ENCODE measurements around the gene CMSS1. TPM values are rescaled to one million over a fixed set of nuclear protein-coding genes. Genes with fewer than 3 reads are reported as not detected.

The CMSS1 gene
- total RNA-seq, 1 experiment from 2014 or later = 41.6 TPM

DNA sequence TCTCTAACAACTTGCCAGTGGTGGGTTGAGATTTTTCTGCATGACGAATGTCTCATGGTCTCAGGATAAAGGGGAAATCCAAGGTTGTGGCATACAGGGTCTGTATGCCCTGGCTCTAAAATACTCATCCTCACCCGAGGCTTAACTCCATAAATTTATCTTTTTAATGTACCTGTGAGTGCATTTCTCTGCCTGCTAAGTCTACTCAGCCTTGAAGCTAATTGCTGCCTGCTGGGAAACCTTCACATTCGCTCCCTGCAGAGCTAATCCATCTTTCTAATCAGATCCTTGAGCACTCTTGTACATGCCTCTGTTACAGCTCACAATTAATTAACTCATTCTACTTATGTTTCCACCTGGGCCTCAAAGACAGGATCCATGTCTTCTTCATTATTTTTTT, 93.8 kb downstream of the CMSS1 start:
- Histone ChIP-seq H3K9me2 (replicated peaks; ENCODE audit: insufficient read depth, low read length) (no peaks in the 10 kb centered on the region), H3K4me2 (ENCODE audit: low read depth, low read length, poor library complexity, severe bottlenecking) (no peak overlapping the region), H3K4me3 (ENCODE audit: low read length) (no peak overlapping the region), H3K27me3 (ENCODE audit: low read length) (no peaks in the 10 kb centered on the region), H3K4me1 (ENCODE audit: low read length) (no peaks in the 10 kb centered on the region), H3K9me3 (ENCODE audit: low read length) (no peaks in the 10 kb centered on the region), H3K27ac (ENCODE audit: low read length) (no peak overlapping the region), H4K20me1 (ENCODE audit: insufficient read depth, low read depth, low read length) (peaks cover 3% of the 10 kb centered on the region; the same call in 1 of the 2 replicates), H3K79me2 (ENCODE audit: low read length) (peaks cover 17% of the 10 kb centered on the region), H3K9ac (ENCODE audit: low read length) (no peak overlapping the region), H2AFZ (ENCODE audit: low read length) (no peak overlapping the region), H3K36me3 (ENCODE audit: insufficient read depth, low read length) (no peaks in the 10 kb centered on the region)
- no peak for DNase-seq

- peaks cover 3% of the 10 kb centered on the region; the same call in 1 of the 2 replicates for H3K79me2 ChIP-seq (ENCODE audit: low read length)
- H3K27me3 ChIP-seq (ENCODE audit: low read length) = no peaks in the 10 kb centered on the region
- H3K4me1 ChIP-seq (ENCODE audit: low read length) = no peaks in the 10 kb centered on the region
- peaks cover 3% of the 10 kb centered on the region; the same call in 1 of the 2 replicates for H4K20me1 ChIP-seq (ENCODE audit: insufficient read depth, low read depth, low read length)
- H3K9ac ChIP-seq (ENCODE audit: low read length) = no peak overlapping the region
- no peak overlapping the region for H2AFZ ChIP-seq (ENCODE audit: low read length)
- H3K36me3 ChIP-seq (ENCODE audit: insufficient read depth, low read length) = no peaks in the 10 kb centered on the region
- no peak overlapping the region for H3K4me3 ChIP-seq (ENCODE audit: low read length)
- H3K9me3 ChIP-seq (ENCODE audit: low read length) = no peaks in the 10 kb centered on the region
- DNase-seq = no peak
- no peaks in the 10 kb centered on the region for H3K9me2 ChIP-seq (replicated peaks; ENCODE audit: insufficient read depth, low read length)
- H3K27ac ChIP-seq (ENCODE audit: low read length) = no peak overlapping the region
- H3K4me2 ChIP-seq (ENCODE audit: low read depth, low read length, poor library complexity, severe bottlenecking) = no peak overlapping the region
Measured at GRCh38 chr3:99915906-99916432, 98.3 kb downstream of the CMSS1 start.

- no peak overlapping the region for H3K4me3 ChIP-seq (ENCODE audit: low read length)
- H3K9me3 ChIP-seq (ENCODE audit: low read length) = no peaks in the 10 kb centered on the region
- no peak overlapping the region for H3K4me2 ChIP-seq (ENCODE audit: low read depth, low read length, poor library complexity, severe bottlenecking)
- H3K9me2 ChIP-seq (replicated peaks; ENCODE audit: insufficient read depth, low read length) = no peaks in the 10 kb centered on the region
- H4K20me1 ChIP-seq (ENCODE audit: insufficient read depth, low read depth, low read length) = peaks cover 3% of the 10 kb centered on the region; the same call in 1 of the 2 replicates
- no peak overlapping the region for H3K9ac ChIP-seq (ENCODE audit: low read length)
- no peak overlapping the region for H3K27ac ChIP-seq (ENCODE audit: low read length)
- H3K79me2 ChIP-seq (ENCODE audit: low read length) = peaks cover 2% of the 10 kb centered on the region; the same call in 1 of the 2 replicates
- H3K4me1 ChIP-seq (ENCODE audit: low read length) = no peaks in the 10 kb centered on the region
- no peak overlapping the region for H2AFZ ChIP-seq (ENCODE audit: low read length)
- no peaks in the 10 kb centered on the region for H3K36me3 ChIP-seq (ENCODE audit: insufficient read depth, low read length)
- H3K27me3 ChIP-seq (ENCODE audit: low read length) = no peaks in the 10 kb centered on the region
- no peak for DNase-seq
Measured at GRCh38 chr3:99918715-99919114, 101.1 kb downstream of the CMSS1 start.

DNA sequence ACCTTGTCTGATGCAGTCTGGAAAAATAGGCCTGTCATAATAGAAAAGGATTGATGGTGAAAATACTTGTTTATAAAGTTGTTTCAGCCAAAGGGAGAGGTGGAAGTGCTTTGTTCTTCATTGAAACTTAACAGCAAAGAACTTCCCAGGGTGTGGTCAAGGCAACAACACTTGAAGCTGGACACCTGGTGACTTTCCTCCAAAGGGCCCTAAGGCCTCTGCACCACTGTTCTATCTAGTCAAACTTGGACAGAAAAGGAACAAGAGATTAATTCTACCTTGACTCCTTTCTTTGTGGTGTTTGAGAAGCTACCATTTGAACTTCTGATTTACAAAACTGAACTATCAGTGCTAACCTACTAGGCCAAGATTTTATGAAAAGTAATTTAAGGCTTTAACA, 102.0 kb downstream of the CMSS1 start:
- H3K9me3 ChIP-seq (ENCODE audit: low read length) = no peaks in the 10 kb centered on the region
- H3K9me2 ChIP-seq (replicated peaks; ENCODE audit: insufficient read depth, low read length) = no peaks in the 10 kb centered on the region
- no peak overlapping the region for H3K27ac ChIP-seq (ENCODE audit: low read length)
- H4K20me1 ChIP-seq (ENCODE audit: insufficient read depth, low read depth, low read length) = 0 out of 2 replicates have a peak, but pooled peaks cover 3% of the 10 kb centered on the region
- no peak overlapping the region for H3K4me3 ChIP-seq (ENCODE audit: low read length)
- H3K4me2 ChIP-seq (ENCODE audit: low read depth, low read length, poor library complexity, severe bottlenecking) = no peak overlapping the region
- no peak for DNase-seq
- no peaks in the 10 kb centered on the region; the same call in 1 of the 2 replicates for H3K79me2 ChIP-seq (ENCODE audit: low read length)
- H3K9ac ChIP-seq (ENCODE audit: low read length) = no peak overlapping the region
- H2AFZ ChIP-seq (ENCODE audit: low read length) = no peak overlapping the region
- no peaks in the 10 kb centered on the region for H3K36me3 ChIP-seq (ENCODE audit: insufficient read depth, low read length)
- no peaks in the 10 kb centered on the region for H3K27me3 ChIP-seq (ENCODE audit: low read length)
- no peaks in the 10 kb centered on the region for H3K4me1 ChIP-seq (ENCODE audit: low read length)

DNA sequence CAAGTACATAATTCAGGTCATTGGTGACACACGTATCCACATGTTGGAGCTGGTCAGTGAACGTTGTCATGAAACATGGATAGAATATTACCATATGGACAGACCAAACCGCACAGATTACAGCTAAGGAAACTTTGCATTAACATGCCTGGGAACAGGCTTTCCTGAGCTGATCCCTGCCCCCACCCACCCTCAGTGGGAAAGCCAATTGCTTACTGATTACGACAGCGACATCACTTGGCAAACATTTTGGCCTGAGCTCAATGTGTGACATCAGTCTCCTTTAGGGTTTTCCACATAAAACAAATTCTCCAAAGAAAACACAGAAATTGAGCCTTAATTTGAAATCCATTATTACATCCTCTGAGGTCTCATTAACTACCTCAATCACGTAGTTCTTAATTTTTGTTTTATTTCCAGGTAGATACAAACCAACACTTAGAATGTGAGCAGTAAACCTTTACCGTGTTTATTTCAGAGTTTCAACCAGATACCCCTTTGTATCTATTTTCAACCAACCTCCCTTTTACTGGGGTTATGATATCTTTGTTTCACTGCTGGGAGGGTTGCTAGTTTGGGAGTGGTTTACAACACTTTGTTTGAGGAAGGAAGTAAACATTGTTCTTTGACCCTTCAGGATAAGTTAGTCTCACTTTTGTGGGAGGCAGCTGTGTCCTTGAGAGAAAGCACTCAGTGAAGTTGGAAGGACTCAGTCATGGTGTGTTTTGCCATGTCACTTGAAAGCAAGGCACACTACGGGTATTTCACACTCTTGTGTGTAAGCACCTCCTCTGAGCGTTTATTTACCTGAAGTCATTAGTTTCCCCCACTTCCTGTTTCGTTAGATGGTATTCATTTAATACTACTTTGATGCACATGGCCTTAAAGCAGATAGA, 103.1 kb downstream of the CMSS1 start:
- H3K4me1 ChIP-seq (ENCODE audit: low read length) = no peaks in the 10 kb centered on the region
- no peaks in the 10 kb centered on the region for H3K36me3 ChIP-seq (ENCODE audit: insufficient read depth, low read length)
- H3K79me2 ChIP-seq (ENCODE audit: low read length) = no peaks in the 10 kb centered on the region; the same call in 1 of the 2 replicates
- H4K20me1 ChIP-seq (ENCODE audit: insufficient read depth, low read depth, low read length) = 0 out of 2 replicates have a peak, but pooled peaks cover under 1% of the 10 kb centered on the region
- no peak overlapping the region for H2AFZ ChIP-seq (ENCODE audit: low read length)
- DNase-seq = no peak
- no peaks in the 10 kb centered on the region for H3K9me3 ChIP-seq (ENCODE audit: low read length)
- no peaks in the 10 kb centered on the region for H3K27me3 ChIP-seq (ENCODE audit: low read length)
- H3K27ac ChIP-seq (ENCODE audit: low read length) = no peak overlapping the region
- H3K4me2 ChIP-seq (ENCODE audit: low read depth, low read length, poor library complexity, severe bottlenecking) = no peak overlapping the region
- no peaks in the 10 kb centered on the region for H3K9me2 ChIP-seq (replicated peaks; ENCODE audit: insufficient read depth, low read length)
- no peak overlapping the region for H3K9ac ChIP-seq (ENCODE audit: low read length)
- no peak overlapping the region for H3K4me3 ChIP-seq (ENCODE audit: low read length)

GRCh38 chr3:99921377-99921695, 103.7 kb downstream of the CMSS1 start:
- H3K4me2 ChIP-seq (ENCODE audit: low read depth, low read length, poor library complexity, severe bottlenecking) = no peak overlapping the region

DNA sequence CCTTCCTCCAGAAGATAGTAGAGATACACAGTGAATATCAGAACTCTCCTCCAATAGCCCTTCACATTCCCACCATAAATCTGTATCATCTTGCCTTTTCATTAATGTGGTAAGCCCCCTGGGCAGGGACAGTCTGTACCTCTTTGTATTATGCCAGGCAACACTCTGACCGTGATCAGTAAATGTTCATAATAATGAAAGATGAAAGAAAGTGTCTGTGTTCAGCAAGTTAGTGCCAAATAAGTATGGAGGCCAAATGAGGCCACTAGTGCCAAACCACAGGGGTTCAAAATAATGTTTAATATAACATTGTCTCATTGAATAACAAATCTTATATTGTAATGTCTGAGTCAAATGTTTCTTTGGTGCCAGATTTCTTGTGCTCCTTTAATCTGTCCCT, 104.3 kb downstream of the CMSS1 start:
- Histone ChIP-seq H3K27me3 (ENCODE audit: low read length) (no peaks in the 10 kb centered on the region), H3K79me2 (ENCODE audit: low read length) (no peaks in the 10 kb centered on the region; the same call in 1 of the 2 replicates), H3K27ac (ENCODE audit: low read length) (no peak overlapping the region), H3K36me3 (ENCODE audit: insufficient read depth, low read length) (no peaks in the 10 kb centered on the region), H3K9me3 (ENCODE audit: low read length) (no peaks in the 10 kb centered on the region), H3K9me2 (replicated peaks; ENCODE audit: insufficient read depth, low read length) (no peaks in the 10 kb centered on the region), H3K4me2 (ENCODE audit: low read depth, low read length, poor library complexity, severe bottlenecking) (no peak overlapping the region), H2AFZ (ENCODE audit: low read length) (no peak overlapping the region), H3K4me3 (ENCODE audit: low read length) (no peak overlapping the region), H3K4me1 (ENCODE audit: low read length) (peaks cover 8% of the 10 kb centered on the region), H4K20me1 (ENCODE audit: insufficient read depth, low read depth, low read length) (no peaks in the 10 kb centered on the region), H3K9ac (ENCODE audit: low read length) (no peak overlapping the region)
- DNase-seq = no peak

More at GRCh38 chr3:99921377-99921695, 103.7 kb downstream of the CMSS1 start:
- Histone ChIP-seq H3K4me3 (ENCODE audit: low read length) (no peak overlapping the region), H3K27ac (ENCODE audit: low read length) (no peak overlapping the region), H3K27me3 (ENCODE audit: low read length) (no peaks in the 10 kb centered on the region), H3K36me3 (ENCODE audit: insufficient read depth, low read length) (no peaks in the 10 kb centered on the region), H2AFZ (ENCODE audit: low read length) (no peak overlapping the region), H3K79me2 (ENCODE audit: low read length) (no peaks in the 10 kb centered on the region; the same call in 1 of the 2 replicates), H3K9ac (ENCODE audit: low read length) (no peak overlapping the region), H3K4me1 (ENCODE audit: low read length) (peaks cover 5% of the 10 kb centered on the region), H4K20me1 (ENCODE audit: insufficient read depth, low read depth, low read length) (no peaks in the 10 kb centered on the region), H3K9me3 (ENCODE audit: low read length) (no peaks in the 10 kb centered on the region), H3K9me2 (replicated peaks; ENCODE audit: insufficient read depth, low read length) (no peaks in the 10 kb centered on the region)
- DNase-seq = no peak

- no peak for DNase-seq
- H3K4me1 ChIP-seq (ENCODE audit: low read length) = peaks cover 8% of the 10 kb centered on the region
- H3K79me2 ChIP-seq (ENCODE audit: low read length) = peaks cover 6% of the 10 kb centered on the region; the same call in 1 of the 2 replicates
- no peak overlapping the region for H3K9ac ChIP-seq (ENCODE audit: low read length)
- no peaks in the 10 kb centered on the region for H3K9me3 ChIP-seq (ENCODE audit: low read length)
- H3K9me2 ChIP-seq (replicated peaks; ENCODE audit: insufficient read depth, low read length) = no peaks in the 10 kb centered on the region
- H3K4me2 ChIP-seq (ENCODE audit: low read depth, low read length, poor library complexity, severe bottlenecking) = no peak overlapping the region
- no peaks in the 10 kb centered on the region for H3K27me3 ChIP-seq (ENCODE audit: low read length)
- H3K4me3 ChIP-seq (ENCODE audit: low read length) = no peak overlapping the region
- no peak overlapping the region for H3K27ac ChIP-seq (ENCODE audit: low read length)
- H4K20me1 ChIP-seq (ENCODE audit: insufficient read depth, low read depth, low read length) = no peaks in the 10 kb centered on the region
- H2AFZ ChIP-seq (ENCODE audit: low read length) = no peak overlapping the region
- H3K36me3 ChIP-seq (ENCODE audit: insufficient read depth, low read length) = no peaks in the 10 kb centered on the region
Measured at GRCh38 chr3:99923873-99924272, 106.2 kb downstream of the CMSS1 start.

Measured in Karpas-422 (cell line).